GM23338 (cell line): ENCODE measurements around the gene DNAH11. TPM values are rescaled to one million over a fixed set of nuclear protein-coding genes. Genes with fewer than 3 reads are reported as not detected.

Source experiments
- ATAC-seq: fragments of 200-7000 bp; cut with Tn5 transposase; 3 replicates; pipeline ENCODE4 v1.9.1; 2020
- DNase-seq: peaks from one replicate; pipeline ENCODE4 v3.0.0-alpha.2; 2015; ENCODE audit warnings: low spot score
- H2AFZ ChIP-seq: fragments of 200-600 bp; sonication (generic); 2 replicates; pipeline ENCODE4 v1.8.0; 2016; ENCODE audit warnings: antibody characterized with exemption, mild to moderate bottlenecking, moderate library complexity
- H3F3A ChIP-seq: fragments of 200-600 bp; sonication (generic); replicated peaks from 2 replicates; pipeline ENCODE4 v1.8.0; 2017; ENCODE audit warnings: antibody characterized with exemption, mixed run types, low read depth
- H3K27ac ChIP-seq: fragments of 200-600 bp; sonication (generic); 2 replicates; pipeline ENCODE4 v1.6.1; 2016; ENCODE audit warnings: low read depth
- H3K27me3 ChIP-seq: fragments of 200-600 bp; sonication (generic); 2 replicates; pipeline ENCODE4 v1.8.0; 2016; ENCODE audit warnings: mild to moderate bottlenecking, mixed run types, moderate library complexity; ENCODE audit not compliant: insufficient read depth
- H3K36me3 ChIP-seq: fragments of 200-600 bp; sonication (generic); 2 replicates; pipeline ENCODE4 v1.8.0; 2016; ENCODE audit warnings: mild to moderate bottlenecking; ENCODE audit not compliant: insufficient read depth
- H3K4me1 ChIP-seq: fragments of 200-600 bp; sonication (generic); 2 replicates; pipeline ENCODE4 v1.8.0; 2016; ENCODE audit warnings: mild to moderate bottlenecking, moderate library complexity; ENCODE audit not compliant: insufficient read depth
- H3K4me2 ChIP-seq: fragments of 200-600 bp; sonication (generic); 2 replicates; pipeline ENCODE4 v1.7.1; 2017; ENCODE audit warnings: mixed run types
- H3K4me3 ChIP-seq: fragments of 200-600 bp; sonication (generic); 2 replicates; pipeline ENCODE4 v1.6.1; 2016; ENCODE audit warnings: mixed run types
- H3K79me2 ChIP-seq: fragments of 200-600 bp; sonication (generic); replicated peaks from 2 replicates; pipeline ENCODE4 v1.8.0; 2017; ENCODE audit warnings: mild to moderate bottlenecking; ENCODE audit not compliant: insufficient read depth
- H3K9me2 ChIP-seq: fragments of 200-600 bp; sonication (generic); 2 replicates; pipeline ENCODE4 v1.8.0; 2017; ENCODE audit not compliant: insufficient read depth
- H4K20me1 ChIP-seq: fragments of 200-600 bp; sonication (generic); replicated peaks from 2 replicates; pipeline ENCODE4 v1.8.0; 2017; ENCODE audit warnings: mild to moderate bottlenecking; ENCODE audit not compliant: insufficient read depth
- H3K27ac Mint-ChIP-seq: 2 replicates; pipeline ENCODE4 v1.8.0; 2020; ENCODE audit warnings: inconsistent platforms, mild to moderate bottlenecking, moderate library complexity, mixed read lengths
- H3K27me3 Mint-ChIP-seq: 3 replicates; pipeline ENCODE4 v1.8.0; 2022; ENCODE audit warnings: low read depth, mild to moderate bottlenecking, moderate library complexity, mixed read lengths, inconsistent platforms; ENCODE audit not compliant: insufficient read depth, poor library complexity
- H3K36me3 Mint-ChIP-seq: 3 replicates; pipeline ENCODE4 v1.8.0; 2021; ENCODE audit warnings: low read depth, mild to moderate bottlenecking, inconsistent platforms, moderate library complexity, mixed read lengths
- H3K4me1 Mint-ChIP-seq: 3 replicates; pipeline ENCODE4 v1.8.0; 2020; ENCODE audit warnings: mild to moderate bottlenecking, inconsistent platforms, mixed read lengths
- H3K4me3 Mint-ChIP-seq: 3 replicates; pipeline ENCODE4 v1.8.0; 2021; ENCODE audit warnings: moderate library complexity, mild to moderate bottlenecking, inconsistent platforms, mixed read lengths
- H3K9me3 Mint-ChIP-seq: 3 replicates; pipeline ENCODE4 v1.8.0; 2020; ENCODE audit warnings: moderate library complexity, mild to moderate bottlenecking, inconsistent platforms, mixed read lengths
- CREB1 ChIP-seq: fragments of 250-450 bp; sonication (Bioruptor Pico); IDR thresholded peaks from 2 replicates; pipeline ENCODE4 v1.5.0; 2020; ENCODE audit warnings: low read depth, mild to moderate bottlenecking, moderate library complexity
- CTCF ChIP-seq, 2 experiments: fragments of 200-600 bp in 1 of 2; sonication (generic) in 1 of 2; conservative IDR thresholded peaks; 2 replicates each; pipeline versions ENCODE4 v1.5.1 to v1.6.1; 2016 to 2017; ENCODE audit warnings: antibody characterized with exemption in 2 of 2, low read depth in 2 of 2, mild to moderate bottlenecking in 2 of 2, moderate library complexity in 1 of 2
- EZH2 ChIP-seq: fragments of 200-600 bp; sonication (generic); IDR thresholded peaks from one replicate; pipeline ENCODE4 v1.8.0; 2017; ENCODE audit warnings: antibody characterized with exemption, mild to moderate bottlenecking, low read depth; ENCODE audit not compliant: unreplicated experiment
- EZH2phosphoT487 ChIP-seq: fragments of 200-600 bp; sonication (generic); IDR thresholded peaks from one replicate; pipeline ENCODE4 v1.8.1; 2018; ENCODE audit warnings: antibody characterized with exemption; ENCODE audit not compliant: unreplicated experiment
- NANOG ChIP-seq: IDR thresholded peaks from 2 replicates; pipeline ENCODE4 v1.6.1; 2016; ENCODE audit warnings: antibody characterized with exemption, borderline replicate concordance
- STAT1 ChIP-seq: IDR thresholded peaks from one replicate; pipeline ENCODE4 v1.6.1; 2016; ENCODE audit warnings: antibody characterized with exemption; ENCODE audit not compliant: unreplicated experiment
- ZNF331 ChIP-seq: fragments of 250-450 bp; sonication (Bioruptor Pico); IDR thresholded peaks from 2 replicates; pipeline ENCODE4 v1.5.0; 2020; ENCODE audit warnings: low read depth, mild to moderate bottlenecking, moderate library complexity
- ZNF462 ChIP-seq: fragments of 250-450 bp; sonication (Bioruptor Pico); IDR thresholded peaks from 2 replicates; pipeline ENCODE4 v1.5.0; 2020; ENCODE audit warnings: mild to moderate bottlenecking, moderate library complexity
- polyA plus RNA-seq: library from polyadenylated mRNA; unstranded; fragments of >200 nt; fragmentation: Nextera tagmentation; extraction: Ambion mirVana; gene quantifications from 2 replicates; pipeline ENCODE4 v1.2.1, GENCODE V29; 2016
- total RNA-seq: library from RNA; depleted of rRNA; stranded (reverse); fragments of >200 nt; shearing (Covaris generic); gene quantifications from 2 replicates; pipeline ENCODE4 v1.2.3, GENCODE V29; 2014

The DNAH11 gene
- total and polyA plus RNA-seq, 2 experiments from 2014 or later, result 9.3 TPM

- TF ChIP-seq CREB1 (CRISPR knock-in tag), result no peak
- TF ChIP-seq STAT1, result no peak
- no peaks in the 10 kb centered on the region for H3K36me3 Mint-ChIP-seq
- peaks cover 3% of the 10 kb centered on the region for H3K27me3 Mint-ChIP-seq
- Histone ChIP-seq H3K4me2 (no peak overlapping the region), H3K36me3 (no peaks in the 10 kb centered on the region), H3K27me3 (no peaks in the 10 kb centered on the region), H3K79me2 (no peaks in the 10 kb centered on the region), H3K27ac (0 out of 2 replicates have a peak overlapping the region, but pooled peaks have one; percentile 21), H3K4me3 (no peak overlapping the region), H2AFZ (peak overlapping the region; percentile 18; the same call in 1 of the 2 replicates), H3K4me1 (peaks cover 8% of the 10 kb centered on the region; the same call in 1 of the 2 replicates), H3F3A (no peaks in the 10 kb centered on the region), H4K20me1 (no peaks in the 10 kb centered on the region), H3K9me2 (no peaks in the 10 kb centered on the region)
- H3K27ac Mint-ChIP-seq, result peak overlapping the region; percentile 25; the same call in 1 of the 2 replicates
- no peaks in the 10 kb centered on the region for H3K9me3 Mint-ChIP-seq
- peaks cover 10% of the 10 kb centered on the region for H3K4me1 Mint-ChIP-seq
- H3K4me3 Mint-ChIP-seq, result no peak overlapping the region
- peak; percentile 67 for ATAC-seq
- peak; percentile 27 for DNase-seq
Measured at GRCh38 chr7:21749378-21749777, 206.5 kb downstream of the DNAH11 start.

- Mint-ChIP-seq H3K4me3 (no peak overlapping the region), H3K27me3 (peaks cover 3% of the 10 kb centered on the region), H3K9me3 (no peaks in the 10 kb centered on the region), H3K4me1 (peaks cover 34% of the 10 kb centered on the region), H3K27ac (no peak overlapping the region), H3K36me3 (no peaks in the 10 kb centered on the region)
- Histone ChIP-seq H4K20me1 (no peaks in the 10 kb centered on the region), H3K9me2 (no peaks in the 10 kb centered on the region), H2AFZ (no peak overlapping the region), H3K4me3 (no peak overlapping the region), H3K27ac (no peak overlapping the region), H3K36me3 (no peaks in the 10 kb centered on the region), H3K4me1 (peaks cover 44% of the 10 kb centered on the region), H3K79me2 (no peaks in the 10 kb centered on the region), H3K4me2 (no peak overlapping the region), H3F3A (no peaks in the 10 kb centered on the region), H3K27me3 (no peaks in the 10 kb centered on the region)
- DNase-seq (peak; percentile 63), ATAC-seq (peak; percentile 70)
- TF ChIP-seq ZNF462 (CRISPR knock-in tag) (no peak), STAT1 (no peak), EZH2 (no peak), CREB1 (CRISPR knock-in tag) (no peak), NANOG (no peak), EZH2phosphoT487 (no peak), CTCF (conservative IDR thresholded peaks at IDR 0.05; ENCODE audit: low read depth in 2 of 2) (no peak), ZNF331 (CRISPR knock-in tag) (no peak)
Measured at GRCh38 chr7:21753071-21753470, 210.2 kb downstream of the DNAH11 start.
